NCI-H1092 treated with DMSO at 0.1 percent for 48 hours (cell line): Measurements from ENCODE around the gene HLA-DMB.
"Not testable (repeated sequence)": the region's sequence is repeated elsewhere in the genome, so short reads cannot be mapped to it uniquely, and the experiment has no call there.

Source experiments
- DNase-seq: peaks from one replicate; lab custom pipeline; 2025; lab: John Stamatoyannopoulos, UW

HLA-DMB gene

DNA sequence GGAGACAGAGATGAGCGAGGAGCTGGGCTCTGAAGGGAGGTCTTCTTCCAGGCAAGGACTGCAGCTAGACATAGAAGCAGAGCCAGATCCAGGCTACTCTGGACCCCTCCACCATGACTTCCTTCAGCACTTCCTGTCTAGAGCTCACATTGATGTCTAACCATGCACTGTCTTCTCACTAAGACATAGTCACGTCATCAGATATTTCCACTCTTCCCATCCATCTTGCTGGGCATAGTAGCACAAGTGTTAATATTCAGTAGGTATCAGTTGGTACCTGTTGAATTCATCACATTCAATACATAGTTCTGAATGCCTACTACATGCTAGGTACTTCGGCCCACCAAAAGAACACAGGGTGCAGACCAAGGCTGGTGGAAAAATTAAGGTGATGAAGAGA lies 9.2 kb upstream of the HLA-DMB start:
- no peak for DNase-seq

GRCh38 chr6:32949113-32949512 lies 8.3 kb upstream of the HLA-DMB start:
- no peak for DNase-seq

- peak; percentile 7 for DNase-seq
Measured at GRCh38 chr6:32947552-32948465, 7.0 kb upstream of the HLA-DMB start.

GRCh38 chr6:32946893-32947292 lies 6.1 kb upstream of the HLA-DMB start:
- no peak for DNase-seq

- no peak for DNase-seq
Measured at GRCh38 chr6:32945953-32946352, 5.1 kb upstream of the HLA-DMB start.

- no peak for DNase-seq
Measured at GRCh38 chr6:32945108-32945760, 4.4 kb upstream of the HLA-DMB start.

DNA sequence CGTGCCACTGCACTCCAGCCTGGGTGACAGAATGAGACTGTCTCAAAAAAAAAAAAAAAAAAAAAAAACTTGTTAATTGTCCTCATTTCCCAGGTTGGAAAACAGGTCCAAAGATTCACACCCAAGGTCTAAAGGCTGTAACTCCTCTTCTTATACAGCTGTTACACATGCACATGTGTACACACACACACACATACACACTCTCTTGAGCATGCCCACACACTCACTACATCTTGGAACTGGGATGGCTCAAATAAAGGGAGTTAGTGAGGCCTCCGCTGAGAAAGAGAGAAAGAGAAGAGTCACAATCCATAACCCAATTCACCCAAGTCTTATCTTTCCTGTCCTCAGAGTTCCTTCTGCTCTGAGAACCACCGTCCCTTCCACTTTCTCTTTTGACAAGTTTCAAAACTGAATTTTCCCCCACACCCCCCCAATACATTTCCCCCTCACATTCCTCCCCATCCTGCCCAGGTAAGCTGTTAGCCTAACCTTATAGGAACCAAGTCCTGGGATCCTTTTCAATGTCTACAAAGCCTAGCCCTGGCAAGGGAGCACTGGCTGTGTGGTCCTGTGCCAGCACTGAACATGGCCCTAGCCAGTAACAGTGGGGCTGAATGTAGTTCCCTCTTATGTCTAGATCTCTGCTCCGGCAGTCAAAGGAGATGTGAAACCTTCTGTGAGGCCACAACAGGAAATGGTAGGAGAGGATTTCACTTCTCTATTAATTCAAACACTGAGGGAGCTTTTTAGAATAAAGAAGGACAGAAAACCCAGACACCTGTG lies 3.2 kb upstream of the HLA-DMB start:
- no peak for DNase-seq

DNA sequence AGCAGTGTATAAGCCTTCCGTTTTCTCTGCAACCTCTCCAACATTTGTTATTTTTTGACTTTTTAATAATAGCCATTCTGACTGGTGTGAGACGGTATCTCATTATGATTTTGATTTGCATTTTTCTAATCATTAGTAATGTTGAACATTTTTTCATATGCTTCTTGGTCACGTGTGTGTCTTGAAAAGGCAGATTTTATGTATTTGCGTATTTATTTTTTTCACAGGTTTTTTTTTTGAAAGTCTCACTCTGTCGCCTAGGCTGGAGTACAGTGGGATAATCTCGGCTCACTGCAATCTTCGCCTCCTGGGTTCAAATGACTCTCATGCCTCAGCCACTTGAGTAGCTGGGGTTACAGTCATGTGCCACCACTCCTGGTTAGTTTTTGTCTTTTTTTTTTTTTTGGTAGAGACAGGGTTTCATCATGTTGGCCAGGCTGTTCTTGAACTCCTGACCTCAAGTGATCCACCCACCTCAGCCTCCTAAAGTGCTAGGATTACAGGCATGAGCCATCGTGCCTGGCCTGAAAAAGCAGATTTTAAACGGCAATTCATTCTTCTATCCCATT lies 1.8 kb upstream of the HLA-DMB start:
- not testable (repeated sequence) for DNase-seq

DNA sequence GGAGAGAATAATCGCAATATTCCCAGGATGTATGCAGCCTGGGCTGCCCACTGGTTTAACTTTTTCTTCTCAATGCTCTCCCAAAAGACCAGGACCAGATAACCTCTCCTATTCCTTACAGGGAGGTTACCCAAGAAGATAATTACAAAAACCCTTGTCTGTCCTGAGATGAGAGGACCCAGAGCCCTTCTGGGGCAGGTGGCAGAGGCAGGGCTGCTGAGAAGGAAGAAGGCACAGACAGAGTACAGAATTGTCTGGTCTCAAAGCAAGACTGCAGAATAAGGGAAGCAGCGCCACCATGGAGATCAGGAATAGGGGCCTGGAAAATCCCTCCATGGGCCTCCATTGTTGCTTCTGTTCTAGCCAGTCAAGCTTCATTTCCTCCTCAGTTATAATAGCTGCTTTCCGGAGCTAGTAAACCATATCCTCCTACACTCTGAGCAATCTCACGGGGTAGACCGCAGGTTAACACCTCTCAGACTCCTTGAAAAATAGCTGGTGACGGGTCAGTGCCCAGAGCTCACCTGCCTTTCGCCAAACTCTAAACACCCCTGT lies 463 bp upstream of the HLA-DMB start:
- DNase-seq = no peak

GRCh38 chr6:32938494-32938893 lies 2.3 kb downstream of the HLA-DMB start:
- no peak for DNase-seq

DNA sequence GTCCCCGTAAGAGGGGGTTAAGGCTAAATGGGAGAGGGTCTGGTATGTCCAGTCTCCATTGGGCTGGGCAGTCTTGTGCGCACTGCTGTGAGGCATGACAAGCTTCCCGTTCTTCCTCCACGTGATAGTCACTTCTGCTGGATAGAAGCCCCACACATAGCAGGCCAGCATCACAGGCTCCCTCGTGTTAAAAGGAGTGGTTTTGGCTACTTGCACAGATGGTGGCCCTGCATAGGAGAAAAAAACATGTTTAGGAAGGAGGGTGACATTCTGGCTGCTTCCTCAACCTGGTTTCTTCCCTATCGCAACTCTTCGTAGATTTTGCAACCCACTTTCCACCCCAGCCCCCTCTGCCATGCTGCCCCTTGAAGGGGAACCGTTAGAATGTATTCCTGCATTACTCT lies 3.6 kb downstream of the HLA-DMB start:
- DNase-seq = no peak

DNA sequence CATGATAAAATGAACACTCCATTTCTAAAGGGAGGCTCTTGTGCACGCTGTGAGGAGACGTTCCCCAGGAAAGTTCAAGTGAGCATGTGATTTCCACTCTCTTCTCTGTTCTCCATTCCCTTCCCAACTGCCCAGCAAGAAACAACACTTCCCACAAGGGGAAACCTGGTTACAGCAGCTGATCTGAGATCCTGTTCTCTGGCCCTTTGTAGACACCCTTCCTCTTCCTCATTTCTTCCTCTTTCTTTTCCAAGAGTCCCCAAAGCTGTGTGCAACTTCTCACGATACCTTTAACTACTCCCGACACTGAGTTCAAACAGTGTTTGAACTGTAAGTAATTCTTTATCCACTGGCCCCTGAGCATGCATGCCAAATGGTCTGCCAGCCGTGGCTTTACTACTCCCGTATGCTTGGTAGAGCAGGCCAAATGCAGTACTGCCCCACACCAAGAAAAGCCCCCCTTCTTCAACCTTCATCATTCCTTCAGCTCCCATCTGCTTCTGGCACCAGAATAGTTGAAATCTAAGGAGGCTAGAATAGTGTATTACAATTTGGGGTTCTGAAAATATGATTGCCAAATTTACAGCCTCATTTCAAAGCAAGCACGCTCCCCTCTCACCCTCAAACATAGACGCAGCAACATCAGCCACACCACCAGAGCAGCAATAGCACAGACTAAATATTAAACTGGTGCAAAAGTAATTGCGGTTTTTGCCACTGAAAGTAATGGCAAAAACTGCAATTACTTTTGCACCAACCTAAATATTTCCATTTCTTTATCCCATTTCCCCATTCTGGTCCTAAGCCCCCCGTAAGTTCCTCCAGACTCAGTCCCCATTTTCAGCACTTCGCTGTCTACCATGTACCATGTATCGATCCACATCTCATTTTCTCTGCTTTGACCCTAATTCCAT lies 4.3 kb downstream of the HLA-DMB start:
- DNase-seq = no peak

DNA sequence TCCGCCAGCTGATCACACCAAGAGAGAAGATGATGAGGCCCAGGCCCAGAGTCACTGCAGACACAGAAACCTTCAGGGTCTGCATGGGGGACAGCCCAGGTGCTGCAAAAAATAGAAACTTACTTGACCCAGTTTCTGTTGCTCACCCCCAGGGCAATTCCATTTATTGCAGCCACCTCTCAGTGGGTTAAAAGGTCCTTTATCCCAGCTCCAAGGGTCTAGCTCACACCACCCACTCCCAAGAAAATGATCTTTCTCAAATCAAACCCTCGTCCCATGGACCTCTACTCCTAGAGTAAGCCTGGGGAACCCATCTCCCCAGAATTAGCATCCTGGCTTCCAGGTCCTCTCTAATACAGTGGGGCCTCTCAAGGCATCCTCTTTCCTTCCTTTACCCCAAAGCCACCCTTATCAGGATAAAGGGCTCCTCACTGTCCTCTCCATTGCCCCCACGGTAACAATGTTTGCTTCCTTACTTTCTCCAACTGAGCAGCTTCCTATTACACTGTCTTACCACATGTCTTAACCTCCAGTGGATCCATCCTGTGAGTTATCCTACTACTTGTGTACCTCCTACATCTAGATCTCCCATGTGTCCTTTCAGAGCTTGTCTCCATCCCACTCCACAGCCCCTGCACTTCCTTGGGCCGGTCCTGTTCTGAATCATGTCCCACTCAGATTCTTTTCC lies 5.1 kb downstream of the HLA-DMB start:
- no peak for DNase-seq

- DNase-seq = peak; percentile 28
Measured at GRCh38 chr6:32933661-32934085, 7.2 kb downstream of the HLA-DMB start.

GRCh38 chr6:32932132-32932868 lies 8.5 kb downstream of the HLA-DMB start:
- DNase-seq = no peak

DNA sequence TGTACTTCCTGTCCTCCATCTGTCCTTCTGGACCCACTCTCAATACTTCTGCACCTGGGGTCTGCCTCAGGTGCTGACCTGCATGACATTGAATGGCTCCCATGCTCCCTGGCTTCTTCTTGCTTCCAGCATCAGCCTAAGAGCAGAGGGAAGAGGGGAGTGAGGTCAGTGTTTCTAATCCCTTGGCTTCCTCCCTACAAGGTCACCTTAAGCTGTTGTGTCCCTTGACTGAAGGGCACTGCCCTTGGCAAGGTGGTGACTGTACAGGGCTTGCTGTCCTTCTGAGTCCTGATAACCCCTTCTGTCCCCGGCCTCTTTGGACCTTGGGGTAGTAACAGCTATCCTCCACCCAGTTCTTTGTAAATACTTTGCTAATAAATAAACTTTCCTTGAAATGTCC lies 9.6 kb downstream of the HLA-DMB start:
- no peak for DNase-seq

DNA sequence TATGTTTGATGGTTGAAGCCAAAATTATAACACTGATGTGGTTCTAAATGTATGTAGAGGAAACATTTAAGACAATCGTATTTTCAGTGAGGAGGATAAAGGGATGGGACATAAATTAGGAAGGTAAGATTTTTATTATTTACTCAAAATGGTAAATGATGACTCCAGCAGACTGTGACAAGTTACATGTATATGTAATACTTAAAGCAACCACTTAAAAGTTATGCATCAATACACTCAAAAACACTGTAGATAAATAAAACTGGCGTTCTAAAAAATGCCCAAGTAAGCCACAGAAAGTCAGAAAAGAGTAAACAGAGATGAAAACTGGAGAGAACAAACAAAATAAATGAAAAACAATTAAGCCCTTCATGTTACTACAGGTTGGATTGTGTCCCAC lies 18.7 kb downstream of the HLA-DMB start:
- DNase-seq = no peak

DNA sequence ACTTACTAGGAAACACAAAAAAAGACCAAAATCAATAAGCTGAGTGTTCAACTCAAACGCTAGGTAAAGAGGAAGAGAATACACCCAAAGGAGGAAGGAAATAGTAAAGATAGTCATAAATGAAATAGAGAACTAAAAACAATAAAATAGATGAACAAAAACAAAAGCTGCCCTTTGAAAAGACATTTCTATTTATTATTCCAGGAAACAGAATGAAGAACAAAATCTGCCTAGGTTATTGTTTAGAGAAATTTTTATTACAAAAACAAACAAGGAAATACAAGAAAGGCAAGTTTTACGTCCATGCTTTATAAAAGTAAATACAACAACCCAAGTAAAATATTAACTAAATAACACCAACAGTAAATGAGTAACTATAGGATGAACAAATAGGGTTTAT lies 20.1 kb downstream of the HLA-DMB start:
- no peak for DNase-seq

DNA sequence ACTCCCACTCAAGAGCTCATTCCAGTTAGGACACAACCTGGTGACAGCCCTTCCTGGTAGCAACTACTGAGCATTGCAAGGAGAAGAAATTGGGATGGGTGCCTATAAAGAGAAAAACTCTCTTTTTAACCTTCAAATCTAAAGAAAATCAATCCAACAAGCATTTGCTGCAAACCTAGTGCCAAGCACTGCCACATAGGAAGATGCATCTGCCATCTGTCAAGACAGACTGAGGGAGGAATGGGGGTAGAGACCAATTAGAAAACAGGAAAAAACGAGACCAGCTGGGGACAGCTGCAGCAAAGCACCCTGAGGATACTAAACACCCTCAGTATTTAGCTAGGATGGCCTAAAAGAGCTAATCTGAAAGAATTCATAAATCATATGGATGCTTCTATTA lies 27.9 kb downstream of the HLA-DMB start:
- DNase-seq = no peak

GRCh38 chr6:32908897-32909296 lies 31.9 kb downstream of the HLA-DMB start:
- no peak for DNase-seq
